ENCODE data around the gene PDSS2. TPM values are rescaled to one million over a fixed set of nuclear protein-coding genes. Genes with fewer than 3 reads are reported as not detected.
A peak's percentile ranks its signal among the peaks of the same experiment; 100 is the strongest.

Gene PDSS2
- total RNA-seq, 1 donor from 2014 or later: 13.4 TPM

GRCh38 chr6:107116931-107117330, 342.4 kb downstream of the PDSS2 start:
- Histone ChIP-seq H3K27me3 (ENCODE audit: control insufficient read depth, insufficient read depth, low read length) (no peaks in the 10 kb centered on the region), H3K4me3 (ENCODE audit: low read depth, low read length) (no peak overlapping the region), H3K36me3 (ENCODE audit: control insufficient read depth, insufficient read depth, low read length) (no peaks in the 10 kb centered on the region)
- TF ChIP-seq, protein P1, sequence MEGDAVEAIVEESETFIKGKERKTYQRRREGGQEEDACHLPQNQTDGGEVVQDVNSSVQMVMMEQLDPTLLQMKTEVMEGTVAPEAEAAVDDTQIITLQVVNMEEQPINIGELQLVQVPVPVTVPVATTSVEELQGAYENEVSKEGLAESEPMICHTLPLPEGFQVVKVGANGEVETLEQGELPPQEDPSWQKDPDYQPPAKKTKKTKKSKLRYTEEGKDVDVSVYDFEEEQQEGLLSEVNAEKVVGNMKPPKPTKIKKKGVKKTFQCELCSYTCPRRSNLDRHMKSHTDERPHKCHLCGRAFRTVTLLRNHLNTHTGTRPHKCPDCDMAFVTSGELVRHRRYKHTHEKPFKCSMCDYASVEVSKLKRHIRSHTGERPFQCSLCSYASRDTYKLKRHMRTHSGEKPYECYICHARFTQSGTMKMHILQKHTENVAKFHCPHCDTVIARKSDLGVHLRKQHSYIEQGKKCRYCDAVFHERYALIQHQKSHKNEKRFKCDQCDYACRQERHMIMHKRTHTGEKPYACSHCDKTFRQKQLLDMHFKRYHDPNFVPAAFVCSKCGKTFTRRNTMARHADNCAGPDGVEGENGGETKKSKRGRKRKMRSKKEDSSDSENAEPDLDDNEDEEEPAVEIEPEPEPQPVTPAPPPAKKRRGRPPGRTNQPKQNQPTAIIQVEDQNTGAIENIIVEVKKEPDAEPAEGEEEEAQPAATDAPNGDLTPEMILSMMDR (IDR thresholded peaks at IDR 0.05; ENCODE audit: insufficient read depth, low read length, poor library complexity, severe bottlenecking): no peak
- no peak for DNase-seq (ENCODE audit: low read depth)

DNA sequence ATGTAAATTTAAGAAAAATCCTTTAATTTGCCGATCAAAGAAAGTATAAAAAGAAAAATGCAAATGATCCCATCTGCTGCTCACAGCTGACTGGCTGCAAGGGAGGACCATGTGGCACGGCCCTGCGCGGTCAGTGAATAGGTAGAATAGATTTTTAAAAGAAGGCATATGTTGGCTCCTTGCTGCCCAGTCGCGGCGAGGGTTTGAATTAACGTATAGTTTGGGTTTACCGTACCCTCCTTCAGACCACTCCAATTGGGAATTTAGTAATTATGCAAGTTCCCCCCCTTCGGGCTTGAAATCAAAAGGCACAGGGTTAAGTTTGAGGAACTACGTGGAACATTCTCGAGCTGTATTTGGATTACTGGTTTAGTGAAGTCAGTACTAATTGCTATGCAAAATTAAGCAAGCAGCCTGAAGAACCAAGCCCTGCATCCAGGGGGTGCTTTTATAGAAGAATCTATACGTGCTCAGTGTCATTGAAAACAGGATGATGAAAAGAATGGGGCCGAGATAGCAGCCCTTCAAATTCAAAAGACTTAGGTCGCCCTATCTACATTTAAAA, 343.0 kb downstream of the PDSS2 start:
- no peaks in the 10 kb centered on the region for H3K36me3 ChIP-seq (ENCODE audit: control insufficient read depth, insufficient read depth, low read length)
- peak overlapping the region; percentile 48 for H3K4me3 ChIP-seq (ENCODE audit: low read depth, low read length)
- no peak for DNase-seq (ENCODE audit: low read depth)

GRCh38 chr6:107115695-107116327, 343.6 kb downstream of the PDSS2 start:
- TF ChIP-seq, protein P1 (IDR thresholded peaks at IDR 0.05; ENCODE audit: insufficient read depth, low read length, poor library complexity, severe bottlenecking): no peak
- no peaks in the 10 kb centered on the region for H3K36me3 ChIP-seq (ENCODE audit: control insufficient read depth, insufficient read depth, low read length)
- peak overlapping the region; percentile 48 for H3K4me3 ChIP-seq (ENCODE audit: low read depth, low read length)
- DNase-seq (ENCODE audit: low read depth): no peak
- no peaks in the 10 kb centered on the region for H3K27me3 ChIP-seq (ENCODE audit: control insufficient read depth, insufficient read depth, low read length)

More for the DNA sequence above, 343.0 kb downstream of the PDSS2 start:
- no peaks in the 10 kb centered on the region for H3K27me3 ChIP-seq (ENCODE audit: control insufficient read depth, insufficient read depth, low read length)
- TF ChIP-seq, protein P1 (IDR thresholded peaks at IDR 0.05; ENCODE audit: insufficient read depth, low read length, poor library complexity, severe bottlenecking): peak; percentile 9

DNA sequence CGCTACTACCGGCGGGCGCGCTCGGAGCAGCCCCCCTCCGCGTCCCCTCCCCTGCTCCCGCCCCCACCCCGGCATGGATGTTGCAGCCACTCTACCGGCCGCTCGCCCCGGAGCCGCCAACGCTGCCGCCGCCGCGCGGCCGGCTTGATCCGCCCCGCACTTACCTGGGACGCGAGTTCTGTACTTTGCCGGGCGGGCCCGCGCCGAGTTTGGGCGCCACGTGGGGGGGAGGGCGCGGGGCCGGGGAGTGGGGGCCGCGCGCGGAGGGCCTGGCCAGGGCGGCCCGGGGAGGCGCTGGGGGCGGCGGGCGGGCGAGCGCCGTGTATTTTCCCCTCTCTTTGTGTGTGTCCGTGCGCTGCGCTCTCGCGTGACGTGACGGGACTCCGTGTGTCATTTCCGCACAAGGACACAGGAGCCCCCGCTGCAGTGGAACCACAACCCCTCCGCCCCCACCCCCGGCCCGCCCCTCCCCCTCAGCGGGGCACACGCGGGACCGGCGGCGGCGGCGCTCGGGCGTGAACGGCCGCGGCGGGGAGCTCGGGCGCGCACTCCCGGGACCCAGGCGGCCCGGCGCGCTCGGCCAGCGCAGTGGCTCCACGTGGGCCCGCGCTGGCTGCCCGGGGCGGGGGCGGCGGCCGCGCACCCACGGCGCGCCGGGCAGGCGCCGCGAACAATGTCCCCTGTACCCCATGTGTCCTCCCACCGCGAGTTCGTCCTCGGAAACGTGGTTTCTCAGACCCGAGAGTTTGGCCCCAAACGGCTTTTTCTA, 344.3 kb downstream of the PDSS2 start, which contains the start of gene BEND3:
Gene BEND3, minus strand, starts transcription at position 590 of the 769 bp plus-strand sequence. CDS start 16,230 bp downstream, outside the sequence.
- Histone ChIP-seq H3K36me3 (ENCODE audit: control insufficient read depth, insufficient read depth, low read length) (no peaks in the 10 kb centered on the region), H3K4me3 (ENCODE audit: low read depth, low read length) (peak within 1 kb of the TSS; percentile 48), H3K27me3 (ENCODE audit: control insufficient read depth, insufficient read depth, low read length) (no peaks in the 10 kb centered on the region)
- DNase-seq (ENCODE audit: low read depth): no peak
- TF ChIP-seq, protein P1 (IDR thresholded peaks at IDR 0.05; ENCODE audit: insufficient read depth, low read length, poor library complexity, severe bottlenecking): no peak

GRCh38 chr6:107114213-107114925, 345.0 kb downstream of the PDSS2 start:
- peak; percentile 45 for DNase-seq (ENCODE audit: low read depth)
- no peaks in the 10 kb centered on the region for H3K36me3 ChIP-seq (ENCODE audit: control insufficient read depth, insufficient read depth, low read length)
- H3K27me3 ChIP-seq (ENCODE audit: control insufficient read depth, insufficient read depth, low read length): no peaks in the 10 kb centered on the region
- peak overlapping the region; percentile 48 for H3K4me3 ChIP-seq (ENCODE audit: low read depth, low read length)
- TF ChIP-seq, protein P1 (IDR thresholded peaks at IDR 0.05; ENCODE audit: insufficient read depth, low read length, poor library complexity, severe bottlenecking): no peak
